Neural cell (in vitro differentiated cells): ENCODE measurements around the gene ELANE.

Source experiments
- EP300 ChIP-seq: fragments of 450-650 bp; conservative IDR thresholded peaks from 2 replicates; pipeline ENCODE4 v1.6.1; 2014; ENCODE audit warnings: antibody characterized with exemption, mild to moderate bottlenecking, moderate library complexity; ENCODE audit not compliant: poor library complexity, severe bottlenecking
- EZH2 ChIP-seq: fragments of 200-600, 300-800 bp; shearing (Covaris generic), sonication (generic); IDR thresholded peaks from 2 replicates; pipeline ENCODE4 v1.6.1; 2014; ENCODE audit warnings: antibody characterized with exemption, low read length, borderline replicate concordance, mild to moderate bottlenecking; ENCODE audit not compliant: insufficient read depth, poor library complexity, severe bottlenecking
- POLR2AphosphoS5 ChIP-seq: IDR thresholded peaks from 2 replicates; pipeline ENCODE4 v1.6.1; 2012
- RAD21 ChIP-seq: fragments of 450-650 bp; conservative IDR thresholded peaks from 2 replicates; pipeline ENCODE4 v1.6.1; 2014; ENCODE audit warnings: antibody characterized with exemption, mild to moderate bottlenecking, moderate library complexity
- SMC3 ChIP-seq: fragments of 450-650 bp; conservative IDR thresholded peaks from 2 replicates; pipeline ENCODE4 v1.6.1; 2014; ENCODE audit warnings: antibody characterized with exemption, mild to moderate bottlenecking, moderate library complexity; ENCODE audit not compliant: poor library complexity
- TAF1 ChIP-seq: IDR thresholded peaks from 2 replicates; pipeline ENCODE4 v1.6.1; 2012; ENCODE audit warnings: low read depth
- TF ChIP-seq, protein P1 (sequence below): fragments of 450-650 bp; IDR thresholded peaks from 2 replicates; pipeline ENCODE4 v1.5.1; 2014; ENCODE audit warnings: antibody characterized with exemption, mild to moderate bottlenecking, moderate library complexity; ENCODE audit not compliant: poor library complexity, severe bottlenecking
- TF ChIP-seq, protein P2 (sequence below): IDR thresholded peaks from 2 replicates; pipeline ENCODE4 v1.6.1; 2012; ENCODE audit warnings: borderline replicate concordance

GRCh38 chr19:812049-812746 is 39.9 kb upstream of the ELANE start:
- TF ChIP-seq, protein P1, sequence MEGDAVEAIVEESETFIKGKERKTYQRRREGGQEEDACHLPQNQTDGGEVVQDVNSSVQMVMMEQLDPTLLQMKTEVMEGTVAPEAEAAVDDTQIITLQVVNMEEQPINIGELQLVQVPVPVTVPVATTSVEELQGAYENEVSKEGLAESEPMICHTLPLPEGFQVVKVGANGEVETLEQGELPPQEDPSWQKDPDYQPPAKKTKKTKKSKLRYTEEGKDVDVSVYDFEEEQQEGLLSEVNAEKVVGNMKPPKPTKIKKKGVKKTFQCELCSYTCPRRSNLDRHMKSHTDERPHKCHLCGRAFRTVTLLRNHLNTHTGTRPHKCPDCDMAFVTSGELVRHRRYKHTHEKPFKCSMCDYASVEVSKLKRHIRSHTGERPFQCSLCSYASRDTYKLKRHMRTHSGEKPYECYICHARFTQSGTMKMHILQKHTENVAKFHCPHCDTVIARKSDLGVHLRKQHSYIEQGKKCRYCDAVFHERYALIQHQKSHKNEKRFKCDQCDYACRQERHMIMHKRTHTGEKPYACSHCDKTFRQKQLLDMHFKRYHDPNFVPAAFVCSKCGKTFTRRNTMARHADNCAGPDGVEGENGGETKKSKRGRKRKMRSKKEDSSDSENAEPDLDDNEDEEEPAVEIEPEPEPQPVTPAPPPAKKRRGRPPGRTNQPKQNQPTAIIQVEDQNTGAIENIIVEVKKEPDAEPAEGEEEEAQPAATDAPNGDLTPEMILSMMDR: no peak
- TF ChIP-seq POLR2AphosphoS5 (peak; percentile 12), EZH2 (no peak), SMC3 (no peak), EP300 (no peak), RAD21 (no peak), TAF1 (no peak)
- TF ChIP-seq, protein P2, sequence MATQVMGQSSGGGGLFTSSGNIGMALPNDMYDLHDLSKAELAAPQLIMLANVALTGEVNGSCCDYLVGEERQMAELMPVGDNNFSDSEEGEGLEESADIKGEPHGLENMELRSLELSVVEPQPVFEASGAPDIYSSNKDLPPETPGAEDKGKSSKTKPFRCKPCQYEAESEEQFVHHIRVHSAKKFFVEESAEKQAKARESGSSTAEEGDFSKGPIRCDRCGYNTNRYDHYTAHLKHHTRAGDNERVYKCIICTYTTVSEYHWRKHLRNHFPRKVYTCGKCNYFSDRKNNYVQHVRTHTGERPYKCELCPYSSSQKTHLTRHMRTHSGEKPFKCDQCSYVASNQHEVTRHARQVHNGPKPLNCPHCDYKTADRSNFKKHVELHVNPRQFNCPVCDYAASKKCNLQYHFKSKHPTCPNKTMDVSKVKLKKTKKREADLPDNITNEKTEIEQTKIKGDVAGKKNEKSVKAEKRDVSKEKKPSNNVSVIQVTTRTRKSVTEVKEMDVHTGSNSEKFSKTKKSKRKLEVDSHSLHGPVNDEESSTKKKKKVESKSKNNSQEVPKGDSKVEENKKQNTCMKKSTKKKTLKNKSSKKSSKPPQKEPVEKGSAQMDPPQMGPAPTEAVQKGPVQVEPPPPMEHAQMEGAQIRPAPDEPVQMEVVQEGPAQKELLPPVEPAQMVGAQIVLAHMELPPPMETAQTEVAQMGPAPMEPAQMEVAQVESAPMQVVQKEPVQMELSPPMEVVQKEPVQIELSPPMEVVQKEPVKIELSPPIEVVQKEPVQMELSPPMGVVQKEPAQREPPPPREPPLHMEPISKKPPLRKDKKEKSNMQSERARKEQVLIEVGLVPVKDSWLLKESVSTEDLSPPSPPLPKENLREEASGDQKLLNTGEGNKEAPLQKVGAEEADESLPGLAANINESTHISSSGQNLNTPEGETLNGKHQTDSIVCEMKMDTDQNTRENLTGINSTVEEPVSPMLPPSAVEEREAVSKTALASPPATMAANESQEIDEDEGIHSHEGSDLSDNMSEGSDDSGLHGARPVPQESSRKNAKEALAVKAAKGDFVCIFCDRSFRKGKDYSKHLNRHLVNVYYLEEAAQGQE: no peak
